GM18499 (cell line): Measurements from ENCODE around the gene EFCAB7.
"Not testable (repeated sequence)": the region's sequence is repeated elsewhere in the genome, so short reads cannot be mapped to it uniquely, and the experiment has no call there.

Experiments
- ATAC-seq: cut with Tn5 transposase; IDR thresholded peaks from one replicate; pipeline ENCODE4 v1.9.1; 2021; ENCODE audit warnings: moderate number of reproducible peaks; ENCODE audit not compliant: insufficient read depth, unreplicated experiment

EFCAB7 gene

DNA sequence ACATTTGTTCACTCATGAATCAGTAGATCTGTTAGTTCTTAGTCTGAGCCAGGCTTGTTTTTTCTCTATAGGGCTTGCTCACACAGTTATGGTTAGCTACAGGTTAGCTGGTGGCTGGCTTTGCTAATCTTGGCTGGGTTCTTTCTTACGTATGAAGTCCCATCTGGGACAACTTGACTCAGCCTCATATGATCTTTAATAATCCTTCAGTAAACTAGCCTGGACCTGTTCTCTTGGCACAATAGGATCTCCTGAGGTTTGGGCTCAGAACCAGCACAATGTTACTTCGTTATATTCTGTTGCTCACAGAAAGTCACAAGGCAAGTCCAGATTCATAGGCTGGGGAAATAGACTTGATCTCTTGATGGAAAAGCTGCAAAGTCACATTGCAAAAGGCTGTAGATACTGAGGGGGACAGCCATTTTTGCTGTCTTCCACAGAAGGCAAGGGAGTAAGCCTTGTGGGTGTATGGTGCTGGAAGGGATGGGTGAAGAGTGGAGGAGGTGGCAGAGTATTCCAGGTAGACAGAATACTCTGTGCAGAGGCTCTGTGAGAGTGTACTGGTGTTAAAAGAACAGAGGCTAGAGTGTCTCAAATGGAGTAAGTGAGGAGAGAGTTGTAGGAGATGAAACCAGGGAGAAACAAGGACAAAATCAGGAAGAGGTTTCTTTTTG is 24.4 kb downstream of the EFCAB7 start:
- ATAC-seq, result no peak

DNA sequence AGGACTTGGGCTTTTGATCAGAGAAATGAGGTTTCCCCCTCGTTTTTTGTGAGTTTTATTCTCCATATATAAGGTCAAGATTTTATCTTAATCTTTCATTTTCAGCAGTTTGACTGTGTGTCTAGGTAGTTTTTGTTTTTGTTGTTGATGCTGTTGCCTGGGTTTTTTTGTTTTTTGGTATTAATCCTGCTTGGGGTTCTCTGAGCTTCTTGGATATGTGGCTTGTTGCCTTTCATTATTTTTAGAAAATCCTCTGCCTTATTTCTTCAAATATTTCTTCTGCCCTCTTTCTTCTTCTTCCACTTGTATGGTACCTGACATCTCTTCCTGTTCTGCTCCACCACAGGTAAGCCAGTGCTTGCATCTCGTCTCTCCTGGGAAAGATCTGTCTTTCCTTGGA is 25.0 kb downstream of the EFCAB7 start:
- ATAC-seq, result no peak

DNA sequence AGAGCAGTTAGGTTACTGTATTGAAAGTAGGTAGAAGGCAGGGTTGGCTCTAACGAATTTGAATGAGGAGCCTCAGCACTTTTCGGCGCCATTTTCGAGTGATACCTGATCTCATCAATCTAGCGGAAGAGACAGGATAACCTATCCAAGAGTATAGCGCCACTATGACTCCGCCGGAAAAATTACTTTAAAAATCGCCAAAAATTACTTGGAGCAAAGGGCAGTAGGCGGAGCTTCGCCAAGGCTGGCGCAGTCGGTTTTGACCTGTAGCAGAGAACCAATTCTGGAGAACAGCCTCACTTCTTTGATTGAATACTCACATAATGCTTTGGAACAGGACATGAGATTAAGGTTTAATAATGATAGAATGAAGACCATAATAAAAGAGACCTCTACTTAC is 25.6 kb downstream of the EFCAB7 start:
- no peak for ATAC-seq

DNA sequence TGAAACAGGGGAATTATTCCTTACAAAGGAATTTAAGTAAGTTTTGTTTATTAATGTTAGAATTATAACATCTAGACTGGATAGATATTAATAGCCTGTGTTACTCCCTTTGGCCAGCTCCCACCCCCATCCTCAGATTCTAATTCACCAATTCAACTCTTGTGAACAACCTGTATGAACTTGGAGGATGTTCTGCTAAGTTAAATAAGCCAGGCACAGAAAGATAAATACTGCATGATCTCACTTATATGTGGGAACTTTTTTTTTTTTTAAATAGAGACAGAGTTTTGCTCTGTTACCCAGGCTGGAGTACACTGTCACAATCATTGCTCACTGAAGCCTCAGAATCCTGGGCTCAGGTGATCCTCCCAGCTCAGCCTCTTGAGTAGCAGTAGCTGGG is 32.2 kb downstream of the EFCAB7 start:
- ATAC-seq, result no peak

DNA sequence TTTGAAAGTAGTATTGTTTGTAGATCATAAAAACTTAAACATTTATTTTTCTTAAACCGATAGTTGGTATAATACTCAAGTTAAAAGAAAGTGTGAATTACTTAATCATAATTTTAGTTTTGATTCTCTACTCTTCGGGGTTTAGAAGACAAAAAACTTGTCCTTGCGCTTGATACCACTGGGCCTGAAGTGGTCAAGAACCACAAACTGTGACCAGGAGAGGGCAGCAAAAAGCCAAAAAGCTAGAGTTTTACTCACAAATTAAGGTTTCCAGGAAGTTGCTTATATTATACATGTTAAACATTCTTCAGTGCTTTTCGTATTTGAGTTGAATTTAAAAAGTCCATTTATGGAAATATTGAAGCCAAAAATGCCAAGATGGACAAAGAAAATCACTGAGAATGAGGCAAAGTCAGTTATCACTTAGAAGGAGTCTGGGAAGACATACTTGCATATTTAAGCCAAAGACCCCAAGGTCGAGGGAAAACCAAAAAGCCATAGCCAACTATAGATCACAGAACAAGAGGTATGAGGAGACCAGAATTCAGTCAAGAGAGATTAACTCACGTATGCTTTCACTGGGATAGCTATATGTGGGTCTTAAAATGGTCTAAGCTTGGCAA is 34.2 kb downstream of the EFCAB7 start:
- no peak for ATAC-seq

DNA sequence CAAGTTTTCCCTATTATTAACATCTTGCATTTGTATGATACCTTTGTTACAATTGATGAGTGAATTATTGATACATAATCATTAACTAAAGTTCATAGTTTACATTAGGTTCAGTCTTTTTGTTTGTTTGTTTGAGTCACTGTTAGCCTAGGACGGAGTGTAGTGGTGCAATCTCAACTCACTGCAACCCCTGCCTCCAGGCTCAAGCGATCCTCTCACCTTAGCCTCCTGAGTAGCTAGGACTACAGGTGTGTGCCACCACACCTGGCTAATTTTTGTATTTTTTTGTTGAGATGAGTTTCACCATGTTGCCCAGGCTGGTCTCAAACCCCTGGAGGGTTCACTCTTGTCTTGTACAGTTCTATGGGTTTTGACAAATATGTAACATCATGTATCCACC is 36.0 kb downstream of the EFCAB7 start:
- no peak for ATAC-seq

DNA sequence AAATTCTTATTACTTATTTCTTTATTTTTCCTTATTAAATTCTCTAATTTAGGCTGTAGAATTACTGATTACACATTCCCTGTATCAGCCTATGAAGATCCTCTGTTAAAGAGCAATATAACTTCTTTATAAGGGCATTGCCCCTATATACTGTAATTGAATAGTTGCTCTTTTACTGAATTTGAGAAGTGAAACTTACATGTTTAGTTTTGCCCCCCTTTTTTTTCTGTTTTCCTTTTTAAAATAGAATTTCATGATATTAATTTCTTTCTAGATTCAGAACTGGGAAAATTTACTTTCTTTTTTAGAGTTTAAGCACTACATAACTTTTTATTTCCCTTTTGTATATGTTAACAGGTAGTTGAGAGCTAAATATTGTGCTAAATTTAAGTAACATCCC is 40.4 kb downstream of the EFCAB7 start:
- no peak for ATAC-seq

DNA sequence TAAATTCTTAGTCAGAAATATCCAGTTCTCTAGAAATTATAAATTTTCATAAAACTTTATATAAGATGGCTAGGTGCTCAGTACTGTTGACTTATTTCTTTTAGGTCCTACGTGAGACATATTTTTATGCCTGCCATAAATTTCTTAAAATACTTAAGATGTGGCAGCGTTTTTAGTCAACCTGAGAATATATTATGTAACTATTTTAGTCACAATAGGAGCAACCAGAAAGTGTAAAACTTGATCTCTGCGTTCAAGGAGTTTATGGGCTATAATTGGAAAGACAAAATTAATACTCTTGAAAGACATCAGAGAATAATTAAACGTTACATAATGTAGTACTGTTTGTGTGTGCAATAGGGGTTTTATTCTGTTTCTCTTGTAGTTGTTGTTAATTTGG is 45.7 kb downstream of the EFCAB7 start:
- ATAC-seq, result no peak

DNA sequence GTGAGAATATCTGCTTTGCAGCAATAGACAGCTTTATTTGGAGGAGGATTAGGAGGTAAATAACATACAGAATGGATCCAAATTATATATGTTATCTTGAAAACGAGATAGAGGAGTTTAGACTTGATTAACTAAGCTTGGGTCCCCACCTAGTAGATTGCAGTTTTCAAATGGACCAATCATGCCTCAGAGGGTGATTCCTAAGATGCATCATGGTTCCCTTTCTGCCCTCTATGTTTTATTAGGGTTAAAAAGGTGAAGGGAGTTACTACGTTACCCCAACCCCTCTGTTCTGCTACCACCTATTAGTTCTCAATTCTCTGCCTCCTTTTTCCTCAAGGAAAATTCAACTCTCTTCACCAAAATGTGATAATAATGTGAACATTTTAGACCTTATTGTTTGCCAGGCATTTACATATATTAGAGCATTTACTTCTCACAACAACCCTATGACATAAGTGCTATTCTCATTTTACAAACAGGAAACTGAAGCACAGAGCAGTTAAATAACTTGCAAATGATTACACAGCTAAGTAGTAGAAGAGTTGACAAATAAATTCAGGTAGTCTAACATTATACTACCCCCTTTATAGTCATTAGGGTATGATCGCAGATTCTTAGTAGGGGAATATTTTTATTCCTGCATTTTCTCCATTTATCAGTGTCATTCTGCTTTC is 46.5 kb downstream of the EFCAB7 start:
- ATAC-seq, result no peak

DNA sequence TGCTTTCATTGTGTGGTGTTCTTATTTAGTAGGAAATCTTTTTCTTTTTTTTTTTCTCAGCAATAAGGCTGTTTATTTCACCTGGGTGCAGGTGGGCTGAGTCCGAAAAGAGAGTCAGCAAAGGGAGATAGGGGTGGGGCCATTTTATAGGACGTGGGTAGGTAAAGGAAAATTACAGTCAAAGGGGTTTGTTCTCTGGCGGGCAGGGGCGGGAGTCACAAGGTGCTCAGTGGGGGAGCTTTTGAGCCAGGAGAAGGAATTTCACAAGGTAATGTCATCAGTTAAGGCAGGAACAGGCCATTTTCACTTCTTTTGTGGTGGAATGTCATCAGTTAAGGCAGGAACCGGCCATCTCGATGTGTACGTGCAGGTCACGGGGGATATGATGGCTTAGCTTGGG is 49.4 kb downstream of the EFCAB7 start:
- ATAC-seq, result not testable (repeated sequence)

DNA sequence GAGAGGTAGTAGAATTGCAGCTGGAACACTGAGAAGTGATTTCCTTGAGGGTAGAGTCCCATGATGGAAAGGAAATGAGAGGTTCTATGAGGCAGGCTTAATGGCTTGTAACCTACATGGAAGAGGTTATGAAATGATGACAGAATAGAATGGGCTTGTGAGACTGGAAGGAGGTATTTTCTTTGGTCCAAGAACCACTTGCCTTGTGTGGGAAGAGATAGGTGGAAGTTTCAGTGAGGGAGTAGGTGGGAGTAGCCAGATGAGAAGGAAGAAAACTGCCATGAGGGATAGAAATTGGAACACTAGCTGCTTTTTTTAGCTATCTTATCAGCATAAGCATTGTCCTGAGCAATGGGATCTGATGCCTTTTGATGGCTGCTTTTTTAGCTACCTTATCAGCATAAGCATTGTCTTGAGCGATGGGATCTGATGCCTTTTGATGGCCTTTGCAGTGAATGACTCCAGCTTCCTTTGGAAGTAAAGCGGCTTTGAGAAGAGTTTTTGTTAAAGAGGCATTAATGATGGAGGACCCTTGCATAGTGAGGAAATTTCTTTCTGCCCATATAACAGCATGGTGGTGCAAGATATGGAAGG is 51.0 kb downstream of the EFCAB7 start:
- not testable (repeated sequence) for ATAC-seq

DNA sequence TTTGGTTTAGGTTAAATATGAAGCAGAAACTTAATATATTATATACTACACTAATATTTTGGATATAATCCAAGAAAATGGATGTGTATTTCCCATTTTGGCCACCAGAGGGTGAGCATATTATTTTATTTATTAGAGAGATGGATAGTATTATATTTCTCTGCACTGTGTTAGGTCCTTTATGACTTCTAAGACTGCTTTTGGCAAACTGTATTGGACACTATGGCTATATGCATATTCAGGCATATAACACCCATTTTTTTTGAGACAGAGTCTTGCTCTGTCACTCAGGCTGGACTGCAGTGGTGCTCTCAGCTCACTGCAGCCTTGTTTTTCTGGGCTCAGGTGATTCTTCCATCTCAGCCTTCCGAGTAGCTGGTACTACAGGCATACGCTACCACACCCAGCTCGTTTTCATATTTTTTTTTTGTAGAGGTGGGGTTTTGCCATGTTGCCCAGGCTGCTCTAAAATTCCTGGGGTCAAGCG is 52.1 kb downstream of the EFCAB7 start:
- ATAC-seq, result no peak

DNA sequence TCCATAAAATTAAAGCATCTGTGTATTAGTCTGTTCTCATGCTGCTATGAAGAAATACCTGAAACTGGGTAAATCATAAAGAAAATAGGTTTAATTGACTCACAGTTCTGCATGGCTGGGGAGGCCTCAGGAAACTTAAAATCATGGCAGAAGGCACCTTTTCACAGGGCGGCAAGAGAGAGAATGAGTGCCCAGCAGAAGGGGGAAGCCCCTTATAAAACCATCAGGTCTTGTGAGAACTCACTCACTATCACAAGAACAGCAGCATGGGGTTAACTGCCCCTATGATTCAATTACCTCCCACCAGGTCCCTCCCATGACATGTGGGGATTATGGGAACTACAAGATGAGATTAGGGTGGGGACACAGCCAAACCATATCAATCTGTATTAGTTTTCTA is 63.0 kb downstream of the EFCAB7 start:
- ATAC-seq, result not testable (repeated sequence)

DNA sequence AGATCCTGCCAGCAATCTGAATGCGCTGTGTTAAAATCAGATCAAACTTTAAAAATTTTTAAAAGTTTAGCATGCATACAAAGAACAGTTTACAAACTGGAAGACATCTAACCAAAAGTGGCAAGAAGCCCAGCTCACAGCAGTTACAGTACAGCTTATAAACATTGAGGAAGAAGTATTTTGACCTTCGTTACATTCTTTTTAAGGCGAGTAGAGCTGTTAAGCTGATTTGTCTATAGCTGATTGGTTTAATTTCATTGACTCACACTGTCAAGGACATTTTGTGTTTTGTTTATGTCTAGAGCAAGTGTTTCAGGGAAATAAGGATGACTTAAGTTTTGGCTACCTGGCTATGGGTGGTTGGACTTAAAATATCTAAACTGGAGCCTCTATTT is 66.8 kb downstream of the EFCAB7 start:
- no peak for ATAC-seq

DNA sequence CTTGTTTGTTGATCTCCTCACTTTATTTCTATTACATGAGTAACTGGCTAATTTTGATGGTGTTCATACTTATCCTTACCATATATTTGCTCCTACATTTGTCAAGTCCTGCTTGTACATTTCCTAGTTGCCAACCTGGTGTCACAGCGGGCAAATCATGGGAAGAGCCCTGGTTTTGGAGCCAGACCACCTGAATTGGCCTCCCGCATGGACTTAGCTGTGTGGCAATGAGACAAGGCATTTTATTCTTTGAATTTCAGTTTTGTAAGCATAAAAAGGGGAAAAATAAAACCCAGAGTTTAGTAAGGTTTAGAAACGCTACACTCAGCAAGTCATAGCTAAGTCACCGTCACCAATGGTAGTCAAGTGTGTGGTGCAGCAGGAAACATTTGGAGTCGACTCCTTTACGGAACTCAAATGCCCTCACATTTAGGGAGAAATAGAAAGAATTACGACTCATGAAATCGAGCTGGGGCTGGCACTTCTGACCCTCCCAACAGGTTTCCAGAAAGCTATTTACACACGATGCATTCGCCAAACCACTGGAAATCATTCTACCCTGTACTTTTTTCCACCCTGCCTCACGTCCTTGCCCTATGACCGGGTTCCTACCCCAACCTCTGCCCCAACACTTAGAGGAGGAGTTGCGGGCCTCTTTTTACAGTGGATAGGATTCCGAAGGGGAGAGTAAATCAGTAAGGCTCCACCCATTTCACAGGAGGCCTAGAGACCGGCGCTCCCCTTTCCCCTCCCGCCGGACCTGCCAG is 69.4 kb downstream of the EFCAB7 start:
- ATAC-seq, result no peak

DNA sequence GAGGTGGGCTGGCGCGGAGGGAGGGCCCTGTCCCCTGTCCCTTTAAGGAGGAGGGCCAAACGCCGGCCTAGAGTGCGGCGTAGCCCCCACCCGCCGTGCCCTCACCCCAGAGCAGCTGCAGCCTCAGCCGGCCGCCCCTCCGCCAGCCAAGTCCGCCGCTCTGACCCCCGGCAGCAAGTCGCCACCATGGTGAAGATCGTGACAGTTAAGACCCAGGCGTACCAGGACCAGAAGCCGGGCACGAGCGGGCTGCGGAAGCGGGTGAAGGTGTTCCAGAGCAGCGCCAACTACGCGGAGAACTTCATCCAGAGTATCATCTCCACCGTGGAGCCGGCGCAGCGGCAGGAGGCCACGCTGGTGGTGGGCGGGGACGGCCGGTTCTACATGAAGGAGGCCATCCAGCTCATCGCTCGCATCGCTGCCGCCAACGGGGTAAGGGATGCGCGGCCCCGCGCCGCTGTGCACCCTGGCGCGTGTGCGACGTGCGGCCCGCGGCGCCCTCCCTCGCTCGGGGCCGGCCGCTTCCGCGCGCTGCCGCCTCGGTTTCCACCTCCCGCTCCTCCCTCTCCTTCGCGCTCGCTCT is 70.1 kb downstream of the EFCAB7 start, which contains the start of gene PGM1:
Gene PGM1, plus strand, starts transcription at position 109 of the 583 bp plus-strand sequence. Its CDS starts 78 bp downstream, at position 187.
- peak; percentile 51 for ATAC-seq

DNA sequence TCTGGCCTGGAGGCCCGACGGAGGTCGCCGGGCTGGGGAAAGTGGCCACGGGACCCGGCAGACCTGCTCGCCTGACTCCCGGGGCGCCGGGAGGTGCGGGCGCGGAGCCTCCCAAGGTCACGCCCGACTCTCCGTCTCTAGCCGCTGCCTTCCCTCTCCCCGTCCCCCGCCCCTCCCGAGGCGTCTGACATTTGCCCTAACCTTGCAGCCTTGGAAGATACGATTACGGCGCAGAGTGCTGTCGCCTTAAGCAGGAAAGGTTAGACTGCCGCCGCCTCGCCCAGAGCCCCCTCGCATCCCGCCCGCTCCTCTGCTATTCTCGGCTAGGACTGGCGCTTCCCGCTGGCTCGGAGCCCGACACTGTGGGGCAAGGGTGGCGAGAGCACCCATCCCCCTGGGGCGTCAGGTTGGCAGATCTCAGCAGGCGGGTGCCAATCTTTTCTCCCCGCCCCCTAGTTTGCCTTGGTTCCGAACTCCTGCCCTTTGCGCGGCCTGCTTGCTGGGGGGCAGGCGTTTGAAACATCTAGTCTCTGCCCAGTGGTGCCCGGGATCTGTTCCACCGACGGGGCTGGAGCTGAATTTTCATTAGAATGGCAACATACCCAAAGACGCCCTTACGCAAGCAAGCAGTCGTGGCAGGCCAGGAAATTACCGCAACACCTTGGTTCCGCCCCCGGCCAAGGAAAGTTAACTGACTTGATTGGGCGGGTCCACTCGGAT is 70.7 kb downstream of the EFCAB7 start:
- ATAC-seq, result peak; percentile 17

DNA sequence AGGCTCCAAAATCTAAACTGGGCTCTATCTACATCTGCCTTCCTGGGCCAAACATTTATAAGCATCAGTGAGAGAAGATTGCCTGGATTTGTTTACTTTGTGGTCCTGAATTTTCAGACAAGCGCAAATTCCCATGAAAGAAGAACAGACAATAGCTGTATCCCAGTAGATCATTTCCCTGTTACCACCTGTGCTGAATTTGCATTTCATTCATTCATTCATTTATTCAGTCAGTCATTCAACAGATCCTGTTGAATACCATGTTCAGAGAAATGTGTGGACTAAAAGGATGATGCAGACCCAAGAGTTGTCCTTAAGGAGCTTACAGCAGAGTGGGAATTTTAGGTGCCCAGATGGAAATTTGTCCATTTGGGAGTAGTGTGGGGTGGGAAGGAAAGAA is 72.1 kb downstream of the EFCAB7 start:
- no peak for ATAC-seq

DNA sequence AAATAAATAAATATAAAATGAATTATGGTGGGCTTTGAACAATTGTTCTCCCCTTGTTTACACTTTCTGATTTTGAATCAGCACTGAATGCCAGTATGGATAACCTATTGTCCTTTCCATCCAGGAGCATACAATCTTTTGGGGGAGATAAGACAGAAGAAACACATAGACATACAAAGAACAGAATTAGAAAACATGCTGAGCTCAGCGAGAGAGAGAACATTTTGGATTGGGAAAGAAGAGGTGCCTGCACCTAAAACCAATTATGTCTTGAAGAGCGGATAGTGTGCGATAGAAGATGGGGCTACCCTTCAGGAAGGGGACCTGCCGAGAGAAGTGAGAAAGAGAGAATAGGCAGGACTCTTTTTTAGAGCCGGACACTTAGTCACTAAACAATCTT is 76.5 kb downstream of the EFCAB7 start:
- ATAC-seq, result no peak
